LNCAP (cell line): Measurements from ENCODE around the gene PARP14.

Experiments used
- CTCF ChIP-seq: fragments of 450-650 bp; IDR thresholded peaks from 2 replicates; pipeline ENCODE4 v1.5.1; 2017; ENCODE audit warnings: mild to moderate bottlenecking

PARP14 gene

GRCh38 chr3:122777563-122777962 is 96.9 kb downstream of the PARP14 start:
- TF ChIP-seq CTCF: no peak
